HUES6 (cell line): ENCODE data around the gene ATP5F1E.

Source experiments
- H3K27ac ChIP-seq: 2 replicates; pipeline ENCODE4 v1.7.0; 2013; ENCODE audit warnings: low read depth, mild to moderate bottlenecking, low read length, inconsistent platforms
- H3K27me3 ChIP-seq: 2 replicates; pipeline ENCODE4 v1.6.1; 2013; ENCODE audit warnings: low read length; ENCODE audit not compliant: control insufficient read depth, insufficient read depth
- H3K36me3 ChIP-seq: 2 replicates; pipeline ENCODE4 v1.6.1; 2013; ENCODE audit warnings: low read length; ENCODE audit not compliant: control insufficient read depth, insufficient read depth
- H3K4me1 ChIP-seq: 2 replicates; pipeline ENCODE4 v1.6.1; 2013; ENCODE audit warnings: low read length; ENCODE audit not compliant: control insufficient read depth, insufficient read depth
- H3K4me3 ChIP-seq: 2 replicates; pipeline ENCODE4 v1.5.1; 2013; ENCODE audit warnings: low read depth, low read length
- H3K9ac ChIP-seq: one replicate; pipeline ENCODE4 v1.6.1; 2013; ENCODE audit warnings: mild to moderate bottlenecking, low read length
- H3K9me3 ChIP-seq: 2 replicates; pipeline ENCODE4 v1.6.1; 2013; ENCODE audit warnings: low read depth, low read length; ENCODE audit not compliant: control insufficient read depth, insufficient read depth

Gene ATP5F1E

GRCh38 chr20:58997141-58997770, 34.9 kb downstream of the ATP5F1E start:
- no peaks in the 10 kb centered on the region for H3K27me3 ChIP-seq
- no peaks in the 10 kb centered on the region for H3K4me1 ChIP-seq
- peaks cover 63% of the 10 kb centered on the region for H3K36me3 ChIP-seq
- H3K4me3 ChIP-seq = no peak overlapping the region
- H3K9me3 ChIP-seq = no peaks in the 10 kb centered on the region
- H3K9ac ChIP-seq = no peak overlapping the region
- H3K27ac ChIP-seq = no peak overlapping the region

DNA sequence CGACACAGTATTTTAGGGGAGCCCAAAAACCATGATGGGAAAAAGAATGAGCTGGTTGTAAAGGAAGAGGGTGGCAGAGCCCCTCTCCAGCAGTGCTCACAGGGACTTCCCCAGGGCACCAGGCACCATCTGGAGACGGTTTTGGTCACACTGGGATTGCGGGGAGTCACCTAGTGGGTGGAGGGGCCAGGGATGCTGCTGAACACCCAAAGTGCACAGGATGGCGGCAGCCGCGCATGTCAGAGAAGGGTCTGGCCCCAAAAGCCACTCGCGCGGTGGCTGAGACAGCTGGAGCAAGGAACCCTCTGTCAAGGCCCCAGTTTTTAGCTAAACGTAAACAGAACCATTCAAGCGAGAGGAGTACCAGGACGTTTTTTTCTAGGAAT, 35.9 kb downstream of the ATP5F1E start:
- H3K9me3 ChIP-seq = no peaks in the 10 kb centered on the region
- no peak overlapping the region for H3K27ac ChIP-seq
- peaks cover 71% of the 10 kb centered on the region for H3K36me3 ChIP-seq
- no peaks in the 10 kb centered on the region for H3K4me1 ChIP-seq
- H3K9ac ChIP-seq = no peak overlapping the region
- no peaks in the 10 kb centered on the region for H3K27me3 ChIP-seq
- no peak overlapping the region for H3K4me3 ChIP-seq

DNA sequence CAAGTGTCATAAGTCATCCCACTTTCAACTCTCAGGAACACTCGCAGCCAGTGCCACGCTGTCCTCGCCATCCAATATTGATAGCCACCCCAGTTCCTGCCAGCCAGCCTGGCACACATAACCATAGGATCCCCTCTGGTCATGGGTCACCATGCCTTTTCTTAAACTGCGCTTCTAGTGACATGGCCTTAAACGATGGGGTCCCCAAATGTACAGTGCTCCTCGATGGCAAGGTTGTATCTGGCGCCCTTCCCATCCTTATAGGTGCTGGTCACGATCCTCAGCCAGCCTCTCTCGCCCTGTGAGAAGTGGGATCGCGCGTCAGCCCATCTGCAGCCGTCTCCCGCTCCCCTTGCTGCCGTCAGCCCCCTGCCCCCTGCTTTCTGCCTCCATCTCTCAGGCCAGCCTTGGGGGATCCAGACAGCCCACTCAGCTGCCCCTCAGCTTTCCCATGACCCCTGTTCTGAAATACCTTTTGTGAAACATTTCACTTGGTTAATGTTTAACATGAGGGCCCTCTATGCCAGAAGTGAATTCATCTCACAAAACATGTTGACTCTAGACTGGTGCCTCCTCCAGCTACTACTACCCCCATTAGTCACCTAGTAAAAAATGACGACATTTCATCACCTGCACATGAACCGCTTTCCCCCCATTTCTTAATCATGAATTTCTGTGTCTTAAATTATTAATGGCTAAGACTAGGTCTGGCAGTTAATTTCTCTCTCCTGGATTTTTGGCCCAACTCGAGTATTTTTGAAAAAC, 36.5 kb downstream of the ATP5F1E start:
- no peaks in the 10 kb centered on the region for H3K9me3 ChIP-seq
- no peaks in the 10 kb centered on the region for H3K4me1 ChIP-seq
- H3K36me3 ChIP-seq = peaks cover 73% of the 10 kb centered on the region
- no peak overlapping the region for H3K4me3 ChIP-seq
- H3K27me3 ChIP-seq = no peaks in the 10 kb centered on the region
- H3K27ac ChIP-seq = no peak overlapping the region
- H3K9ac ChIP-seq = peak overlapping the region; percentile 24

GRCh38 chr20:58994390-58995159, 37.6 kb downstream of the ATP5F1E start:
- Histone ChIP-seq H3K27ac (no peak overlapping the region), H3K36me3 (peaks cover 82% of the 10 kb centered on the region), H3K4me1 (no peaks in the 10 kb centered on the region), H3K4me3 (no peak overlapping the region), H3K27me3 (no peaks in the 10 kb centered on the region), H3K9ac (no peak overlapping the region), H3K9me3 (no peaks in the 10 kb centered on the region)

DNA sequence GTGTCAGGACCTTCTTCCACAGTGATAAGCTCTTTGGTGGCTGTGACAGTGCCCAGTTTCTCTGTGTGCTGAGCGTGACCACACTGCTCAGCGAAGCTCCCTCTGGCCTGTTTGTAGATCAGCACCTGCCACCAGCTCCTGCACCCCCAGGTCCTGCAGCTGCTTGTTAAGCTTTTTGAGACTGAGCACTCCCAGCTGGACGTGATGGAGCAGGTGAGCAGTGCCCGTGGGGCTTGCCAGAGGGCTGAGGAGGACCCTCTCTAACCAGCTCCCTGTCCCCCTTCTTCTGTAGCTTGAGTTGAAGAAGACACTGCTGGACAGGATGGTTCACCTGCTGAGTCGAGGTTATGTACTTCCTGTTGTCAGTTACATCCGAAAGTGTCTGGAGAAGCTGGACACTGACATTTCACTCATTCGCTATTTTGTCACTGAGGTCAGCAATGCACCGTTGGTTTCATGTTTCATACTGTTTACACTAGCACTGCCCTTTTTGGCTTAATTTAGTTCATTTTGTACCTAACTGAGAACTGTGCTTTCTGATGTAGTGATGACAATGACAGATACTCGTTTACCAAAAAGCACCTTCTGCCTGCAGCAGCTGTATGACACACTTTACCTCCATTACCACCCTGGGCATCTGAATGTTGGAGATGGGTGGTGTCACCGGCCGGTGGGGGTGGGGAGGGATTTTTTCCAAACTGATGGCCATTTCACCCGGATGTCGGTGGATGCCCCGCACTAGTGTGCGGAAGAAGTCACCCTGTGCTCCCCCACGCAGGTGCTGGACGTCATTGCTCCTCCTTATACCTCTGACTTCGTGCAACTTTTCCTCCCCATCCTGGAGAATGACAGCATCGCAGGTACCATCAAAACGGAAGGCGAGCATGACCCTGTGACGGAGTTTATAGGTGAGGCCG, 38.5 kb downstream of the ATP5F1E start:
- Histone ChIP-seq H3K9ac (no peak overlapping the region), H3K4me1 (no peaks in the 10 kb centered on the region), H3K27me3 (no peaks in the 10 kb centered on the region), H3K4me3 (no peak overlapping the region), H3K36me3 (peaks cover 88% of the 10 kb centered on the region), H3K27ac (no peak overlapping the region), H3K9me3 (no peaks in the 10 kb centered on the region)

- no peak overlapping the region for H3K27ac ChIP-seq
- H3K4me3 ChIP-seq = no peak overlapping the region
- H3K27me3 ChIP-seq = no peaks in the 10 kb centered on the region
- peaks cover 95% of the 10 kb centered on the region for H3K36me3 ChIP-seq
- no peak overlapping the region for H3K9ac ChIP-seq
- no peaks in the 10 kb centered on the region for H3K9me3 ChIP-seq
- H3K4me1 ChIP-seq = no peaks in the 10 kb centered on the region
Measured at GRCh38 chr20:58992911-58993310, 39.2 kb downstream of the ATP5F1E start.

- H3K27me3 ChIP-seq = no peaks in the 10 kb centered on the region
- H3K4me1 ChIP-seq = no peaks in the 10 kb centered on the region
- H3K27ac ChIP-seq = no peak overlapping the region
- no peak overlapping the region for H3K4me3 ChIP-seq
- no peaks in the 10 kb centered on the region for H3K9me3 ChIP-seq
- H3K36me3 ChIP-seq = peaks cover 98% of the 10 kb centered on the region
- H3K9ac ChIP-seq = no peak overlapping the region
Measured at GRCh38 chr20:58991715-58992114, 40.4 kb downstream of the ATP5F1E start.

- Histone ChIP-seq H3K27me3 (no peaks in the 10 kb centered on the region), H3K36me3 (peaks cover 96% of the 10 kb centered on the region), H3K27ac (no peak overlapping the region), H3K9me3 (no peaks in the 10 kb centered on the region), H3K4me3 (no peak overlapping the region), H3K9ac (no peak overlapping the region), H3K4me1 (no peaks in the 10 kb centered on the region)
Measured at GRCh38 chr20:58990651-58991445, 41.3 kb downstream of the ATP5F1E start.

DNA sequence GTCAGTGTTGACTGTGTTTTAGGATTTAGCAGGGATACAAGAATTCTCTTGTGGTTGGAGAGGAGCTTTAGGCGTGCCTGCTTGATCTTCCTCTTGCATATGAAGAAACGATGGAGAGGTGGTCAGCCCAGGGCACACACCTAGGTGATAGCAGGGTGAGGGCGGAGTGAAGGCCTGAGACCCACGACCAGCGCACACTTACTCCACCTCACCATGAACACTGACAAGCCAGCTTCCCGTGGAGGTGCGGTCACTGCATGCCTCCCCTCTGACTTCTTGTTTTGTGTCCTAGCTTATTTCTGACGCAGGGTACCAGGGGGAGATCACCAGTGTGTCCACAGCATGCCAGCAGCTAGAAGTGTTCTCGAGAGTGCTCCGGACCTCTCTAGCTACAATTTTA, 42.9 kb downstream of the ATP5F1E start:
- no peaks in the 10 kb centered on the region for H3K9me3 ChIP-seq
- no peak overlapping the region for H3K9ac ChIP-seq
- no peak overlapping the region for H3K4me3 ChIP-seq
- peaks cover 6% of the 10 kb centered on the region; the same call in 1 of the 2 replicates for H3K4me1 ChIP-seq
- no peak overlapping the region for H3K27ac ChIP-seq
- H3K36me3 ChIP-seq = peaks cover 83% of the 10 kb centered on the region
- H3K27me3 ChIP-seq = no peaks in the 10 kb centered on the region

DNA sequence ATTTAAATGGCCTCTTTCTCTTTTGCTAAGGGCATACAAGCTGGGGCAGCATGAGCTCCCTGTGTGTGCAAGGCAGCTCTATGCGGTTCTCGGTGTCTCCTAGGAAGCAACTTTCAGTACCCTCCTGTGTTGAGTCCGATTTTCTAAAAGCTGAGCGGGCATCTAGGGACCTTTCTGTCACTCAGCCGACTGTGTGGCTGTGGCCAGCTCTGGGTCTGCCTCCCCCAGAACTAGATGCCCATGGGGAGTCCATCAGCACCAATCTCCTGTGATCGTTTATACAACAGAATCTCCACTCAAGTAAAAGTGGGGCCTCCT, 43.6 kb downstream of the ATP5F1E start:
- H3K9me3 ChIP-seq = no peaks in the 10 kb centered on the region
- H3K4me3 ChIP-seq = no peak overlapping the region
- peaks cover 12% of the 10 kb centered on the region; the same call in 1 of the 2 replicates for H3K4me1 ChIP-seq
- H3K9ac ChIP-seq = no peak overlapping the region
- H3K36me3 ChIP-seq = peaks cover 76% of the 10 kb centered on the region
- H3K27ac ChIP-seq = no peak overlapping the region
- no peaks in the 10 kb centered on the region for H3K27me3 ChIP-seq
